ENCODE data around the gene PKN3.

DNA sequence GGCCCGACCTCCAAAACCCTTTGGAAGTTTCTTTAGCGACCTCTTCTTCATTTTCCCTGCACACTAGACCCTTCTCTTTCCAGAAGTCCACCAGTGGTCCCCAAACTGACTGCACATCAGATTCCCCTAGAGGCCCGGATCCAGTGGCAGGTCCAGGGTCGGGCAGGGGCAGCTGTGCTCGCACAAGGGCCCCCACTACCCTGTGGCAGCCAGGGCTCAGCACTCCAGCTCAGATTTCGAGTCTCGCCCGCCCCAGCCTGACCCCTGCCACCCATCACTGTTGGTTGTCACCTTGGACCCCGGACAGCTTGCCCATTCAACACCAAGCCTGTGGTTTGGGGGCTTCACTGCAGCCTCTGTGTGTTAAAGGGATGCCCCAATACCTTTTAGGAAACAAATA, 29.4 kb downstream of the PKN3 start:
- no peak for TF ChIP-seq POLR2A (IDR thresholded peaks at IDR 0.05; ENCODE audit: low read depth, low read length)
- TF ChIP-seq TAF1 (IDR thresholded peaks at IDR 0.05; ENCODE audit: low read depth, low read length): no peak
- no peak for TF ChIP-seq POLR2AphosphoS5 (IDR thresholded peaks at IDR 0.05; ENCODE audit: low read depth, low read length)
- TF ChIP-seq SPI1 (IDR thresholded peaks at IDR 0.05; ENCODE audit: low read depth, low read length): no peak
- TF ChIP-seq POU2F2 (IDR thresholded peaks at IDR 0.05; ENCODE audit: low read depth, low read length): no peak

Measured in GM12891 (cell line).